COLO829 (cell line): ENCODE results near the gene BTF3L4.

Source experiments
- DNase-seq: peaks from one replicate; pipeline ENCODE4 v3.0.0; 2012; ENCODE audit warnings: low spot score

Gene BTF3L4

GRCh38 chr1:52123622-52124021, 67.5 kb downstream of the BTF3L4 start:
- DNase-seq: no peak

- DNase-seq: no peak
Measured at GRCh38 chr1:52125736-52126359, 69.8 kb downstream of the BTF3L4 start.

GRCh38 chr1:52127181-52128180, 71.4 kb downstream of the BTF3L4 start:
- DNase-seq: peak; percentile 63

GRCh38 chr1:52139817-52140540, 83.9 kb downstream of the BTF3L4 start:
- no peak for DNase-seq
